ENCODE results near the gene NKD2. TPM values are rescaled to one million over a fixed set of nuclear protein-coding genes. Genes with fewer than 3 reads are reported as not detected.
"Not testable (repeated sequence)": the region's sequence is repeated elsewhere in the genome, so short reads cannot be mapped to it uniquely, and the experiment has no call there.

The NKD2 gene
- total RNA-seq, 5 donors from 2014 or later (not counting 1 experiment from before 2014, with no cell fraction given), result 0.18 to 0.23 TPM; not detected in 3

DNA sequence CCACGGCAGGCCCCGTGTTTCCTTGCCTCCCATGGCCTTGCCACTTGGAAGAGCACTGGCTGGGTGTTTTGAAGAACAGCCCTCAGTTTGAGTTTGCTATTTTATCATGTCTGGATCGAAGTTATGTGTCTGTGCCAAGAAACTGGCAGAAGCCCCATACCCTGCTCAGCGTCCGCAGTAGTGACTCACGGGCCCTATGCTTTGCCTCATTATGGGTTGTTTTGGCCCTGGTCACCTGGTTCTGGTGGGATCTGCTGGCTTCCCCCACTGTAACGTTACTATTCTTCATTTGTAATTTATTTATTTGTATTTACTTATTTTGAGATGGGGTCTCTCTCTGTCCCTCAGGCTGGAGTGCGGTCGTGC is 42.3 kb upstream of the NKD2 start:
- Mint-ChIP-seq H3K4me3 (no peak overlapping the region), H3K4me1 (peaks cover 23 to 38% (median 27%) of the 10 kb centered on the region in 3 donors), H3K9me3 (no peaks in the 10 kb centered on the region), H3K27me3 (peaks cover 44 to 58% of the 10 kb centered on the region in 2 donors), H3K27ac (no peak overlapping the region), H3K36me3 (no peaks in the 10 kb centered on the region)
- no peak for ATAC-seq (replicated peaks in 1 of 4)
- H3K36me3 ChIP-seq (ENCODE audit: control insufficient read depth in 2 of 2, extremely low read depth in 1 of 2, insufficient read depth in 1 of 2, low read length in 1 of 2), result no peaks in the 10 kb centered on the region
- no peaks in the 10 kb centered on the region for H3K9me3 ChIP-seq
- H3K27me3 ChIP-seq (replicated peaks in 1 of 2; ENCODE audit: control insufficient read depth in 2 of 2, extremely low read depth in 1 of 2, insufficient read depth in 2 of 2, low read length in 1 of 2), result peaks cover 2 to 69% of the 10 kb centered on the region in 2 experiments
- H3K27ac ChIP-seq (ENCODE audit: low read length), result no peak overlapping the region
- 89% methylated on average over 4 of the region's 9 CpGs for WGBS (ENCODE audit: insufficient coverage)
- no peak for DNase-seq
- ChIA-PET POLR2A (no interaction called here), CTCF (no interaction called here)
- H3K4me1 ChIP-seq (ENCODE audit: control insufficient read depth in 1 of 2, extremely low read depth in 1 of 2, insufficient read depth in 2 of 2, low read length in 2 of 2), result peaks cover 10 to 24% of the 10 kb centered on the region in 2 experiments
- no peak overlapping the region for H3K4me3 ChIP-seq (ENCODE audit: control insufficient read depth in 1 of 2, extremely low read depth in 1 of 2, low read length in 1 of 2)

DNA sequence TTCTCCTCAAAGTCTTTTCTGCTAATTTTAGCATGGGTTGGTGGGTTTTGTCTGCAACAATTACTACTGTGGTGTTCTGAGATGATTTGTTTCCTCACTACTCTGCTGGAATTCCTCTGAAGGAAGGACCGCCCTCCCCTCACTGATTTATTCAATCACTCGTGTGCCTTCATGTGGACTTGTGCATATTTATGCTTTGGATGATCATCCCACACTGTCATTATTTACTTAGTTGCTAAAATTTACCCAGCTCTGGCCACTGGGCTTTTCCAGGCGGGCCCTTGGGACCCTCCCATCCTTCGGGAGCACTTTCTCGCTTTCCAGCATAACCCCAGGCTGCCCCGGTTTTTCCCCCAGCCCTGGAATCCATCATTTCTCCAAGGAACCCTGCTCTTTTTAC is 41.7 kb upstream of the NKD2 start:
- POLR2A ChIA-PET, result interaction anchor here in 1 of 2 donors (0.7 kb wide), 1 partner anchor 339 kb away, joined by 3 read pairs; no protein-coding TSS in a partner anchor
- no peaks in the 10 kb centered on the region for H3K36me3 ChIP-seq (ENCODE audit: control insufficient read depth in 2 of 2, extremely low read depth in 1 of 2, insufficient read depth in 1 of 2, low read length in 1 of 2)
- peaks cover 10 to 24% of the 10 kb centered on the region in 2 experiments for H3K4me1 ChIP-seq (ENCODE audit: control insufficient read depth in 1 of 2, extremely low read depth in 1 of 2, insufficient read depth in 2 of 2, low read length in 2 of 2)
- no peak for ATAC-seq (replicated peaks in 1 of 4)
- Mint-ChIP-seq H3K27ac (no peak overlapping the region), H3K36me3 (no peaks in the 10 kb centered on the region), H3K27me3 (peaks cover 48 to 58% of the 10 kb centered on the region in 2 donors), H3K4me3 (no peak overlapping the region), H3K4me1 (peaks cover 23 to 38% (median 27%) of the 10 kb centered on the region in 3 donors), H3K9me3 (no peaks in the 10 kb centered on the region)
- no peaks in the 10 kb centered on the region for H3K9me3 ChIP-seq
- H3K4me3 ChIP-seq (ENCODE audit: control insufficient read depth in 1 of 2, extremely low read depth in 1 of 2, low read length in 1 of 2), result no peak overlapping the region
- H3K27ac ChIP-seq (ENCODE audit: low read length), result no peak overlapping the region
- H3K27me3 ChIP-seq (replicated peaks in 1 of 2; ENCODE audit: control insufficient read depth in 2 of 2, extremely low read depth in 1 of 2, insufficient read depth in 2 of 2, low read length in 1 of 2), result peaks cover 2 to 65% of the 10 kb centered on the region in 2 experiments
- 84% methylated on average over 6 of the region's 6 CpGs for WGBS (ENCODE audit: insufficient coverage)
- no peak for DNase-seq
- CTCF ChIA-PET, result no interaction called here

GRCh38 chr5:968881-969280 is 39.7 kb upstream of the NKD2 start:
- H3K27ac ChIP-seq (ENCODE audit: low read length), result no peak overlapping the region
- no peaks in the 10 kb centered on the region for H3K9me3 ChIP-seq
- H3K4me1 ChIP-seq (ENCODE audit: control insufficient read depth in 1 of 2, extremely low read depth in 1 of 2, insufficient read depth in 2 of 2, low read length in 2 of 2), result peaks cover 5 to 11% of the 10 kb centered on the region in 2 experiments
- H3K9me3 Mint-ChIP-seq, result no peaks in the 10 kb centered on the region
- peaks cover 13 to 30% (median 18%) of the 10 kb centered on the region in 3 donors for H3K4me1 Mint-ChIP-seq
- ChIA-PET POLR2A (no interaction called here), CTCF (no interaction called here)
- DNase-seq (no peak), ATAC-seq (replicated peaks in 1 of 4) (no peak)
- no peak overlapping the region for H3K4me3 ChIP-seq (ENCODE audit: control insufficient read depth in 1 of 2, extremely low read depth in 1 of 2, low read length in 1 of 2)
- 67% methylated on average over 5 of the region's 6 CpGs for WGBS (ENCODE audit: insufficient coverage)
- H3K36me3 ChIP-seq (ENCODE audit: control insufficient read depth in 2 of 2, extremely low read depth in 1 of 2, insufficient read depth in 1 of 2, low read length in 1 of 2), result no peaks in the 10 kb centered on the region
- peaks cover 2 to 47% of the 10 kb centered on the region in 2 experiments for H3K27me3 ChIP-seq (replicated peaks in 1 of 2; ENCODE audit: control insufficient read depth in 2 of 2, extremely low read depth in 1 of 2, insufficient read depth in 2 of 2, low read length in 1 of 2)
- no peaks in the 10 kb centered on the region for H3K36me3 Mint-ChIP-seq
- no peak overlapping the region for H3K27ac Mint-ChIP-seq
- H3K27me3 Mint-ChIP-seq, result peaks cover 55 to 56% of the 10 kb centered on the region in 2 donors
- H3K4me3 Mint-ChIP-seq, result peak overlapping the region in 1 of 3 donors; percentile 30

GRCh38 chr5:969408-969839 is 39.2 kb upstream of the NKD2 start:
- Mint-ChIP-seq H3K4me1 (peaks cover 8 to 24% (median 12%) of the 10 kb centered on the region in 3 donors), H3K9me3 (no peaks in the 10 kb centered on the region), H3K36me3 (no peaks in the 10 kb centered on the region), H3K27me3 (peaks cover 53 to 55% of the 10 kb centered on the region in 2 donors), H3K4me3 (peak overlapping the region in 1 of 3 donors; percentile 30), H3K27ac (no peak overlapping the region)
- Histone ChIP-seq H3K27me3 (replicated peaks in 1 of 2; ENCODE audit: control insufficient read depth in 2 of 2, extremely low read depth in 1 of 2, insufficient read depth in 2 of 2, low read length in 1 of 2) (peaks cover 2 to 42% of the 10 kb centered on the region in 2 experiments), H3K4me3 (ENCODE audit: control insufficient read depth in 1 of 2, extremely low read depth in 1 of 2, low read length in 1 of 2) (peak overlapping the region in 1 of 2 donors; percentile 29), H3K27ac (ENCODE audit: low read length) (no peak overlapping the region), H3K9me3 (no peaks in the 10 kb centered on the region), H3K4me1 (ENCODE audit: control insufficient read depth in 1 of 2, extremely low read depth in 1 of 2, insufficient read depth in 2 of 2, low read length in 2 of 2) (peaks cover 3 to 6% of the 10 kb centered on the region in 2 experiments), H3K36me3 (ENCODE audit: control insufficient read depth in 2 of 2, extremely low read depth in 1 of 2, insufficient read depth in 1 of 2, low read length in 1 of 2) (no peaks in the 10 kb centered on the region)
- WGBS (ENCODE audit: insufficient coverage), result 8% methylated on average over 10 of the region's 14 CpGs
- DNase-seq (peak in 2 of 35 experiments; percentile 10 to 21), ATAC-seq (replicated peaks in 1 of 4) (peak in 1 of 4 experiments; percentile 79)
- CTCF ChIA-PET, result interaction anchor here in 1 of 2 donors (0.5 kb wide), 1 partner anchor 679 kb away, joined by 5 read pairs; no protein-coding TSS in a partner anchor
- POLR2A ChIA-PET, result no interaction called here

DNA sequence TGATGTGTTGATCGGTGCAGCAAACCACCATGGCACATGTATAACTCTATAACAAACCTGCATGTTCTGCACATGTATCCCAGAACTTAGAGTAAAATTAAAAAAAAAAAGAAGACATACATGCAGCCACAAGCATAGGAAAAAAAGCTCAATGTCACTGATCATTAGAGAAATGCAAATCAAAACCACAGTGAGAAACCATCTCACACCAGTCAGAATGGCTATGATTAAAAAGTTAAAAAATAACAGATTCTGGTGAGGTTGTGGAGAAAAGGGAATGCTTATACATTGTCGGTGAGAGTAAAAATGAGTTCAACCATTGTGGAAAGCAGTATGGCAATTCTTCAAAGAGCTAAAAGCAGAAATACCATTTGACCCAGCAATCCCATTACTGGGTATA is 36.0 kb upstream of the NKD2 start:
- H3K9me3 ChIP-seq; H3K9me3 Mint-ChIP-seq; POLR2A ChIA-PET; H3K4me3 Mint-ChIP-seq; H3K27ac ChIP-seq (ENCODE audit: low read length); ATAC-seq (replicated peaks in 1 of 4); H3K36me3 ChIP-seq (ENCODE audit: control insufficient read depth in 2 of 2, extremely low read depth in 1 of 2, insufficient read depth in 1 of 2, low read length in 1 of 2); CTCF ChIA-PET; H3K27ac Mint-ChIP-seq; DNase-seq; H3K4me1 ChIP-seq (ENCODE audit: control insufficient read depth in 1 of 2, extremely low read depth in 1 of 2, insufficient read depth in 2 of 2, low read length in 2 of 2); H3K36me3 Mint-ChIP-seq; H3K4me3 ChIP-seq (ENCODE audit: control insufficient read depth in 1 of 2, extremely low read depth in 1 of 2, low read length in 1 of 2): not testable (repeated sequence)
- peaks cover 2 to 18% of the 10 kb centered on the region in 2 experiments for H3K27me3 ChIP-seq (replicated peaks in 1 of 2; ENCODE audit: control insufficient read depth in 2 of 2, extremely low read depth in 1 of 2, insufficient read depth in 2 of 2, low read length in 1 of 2)
- Mint-ChIP-seq H3K4me1 (peaks cover 5 to 18% (median 9%) of the 10 kb centered on the region in 3 donors), H3K27me3 (peaks cover 30 to 34% of the 10 kb centered on the region in 2 donors)
- no CpG with 5 or more reads among the region's 2 CpGs for WGBS (ENCODE audit: insufficient coverage)

DNA sequence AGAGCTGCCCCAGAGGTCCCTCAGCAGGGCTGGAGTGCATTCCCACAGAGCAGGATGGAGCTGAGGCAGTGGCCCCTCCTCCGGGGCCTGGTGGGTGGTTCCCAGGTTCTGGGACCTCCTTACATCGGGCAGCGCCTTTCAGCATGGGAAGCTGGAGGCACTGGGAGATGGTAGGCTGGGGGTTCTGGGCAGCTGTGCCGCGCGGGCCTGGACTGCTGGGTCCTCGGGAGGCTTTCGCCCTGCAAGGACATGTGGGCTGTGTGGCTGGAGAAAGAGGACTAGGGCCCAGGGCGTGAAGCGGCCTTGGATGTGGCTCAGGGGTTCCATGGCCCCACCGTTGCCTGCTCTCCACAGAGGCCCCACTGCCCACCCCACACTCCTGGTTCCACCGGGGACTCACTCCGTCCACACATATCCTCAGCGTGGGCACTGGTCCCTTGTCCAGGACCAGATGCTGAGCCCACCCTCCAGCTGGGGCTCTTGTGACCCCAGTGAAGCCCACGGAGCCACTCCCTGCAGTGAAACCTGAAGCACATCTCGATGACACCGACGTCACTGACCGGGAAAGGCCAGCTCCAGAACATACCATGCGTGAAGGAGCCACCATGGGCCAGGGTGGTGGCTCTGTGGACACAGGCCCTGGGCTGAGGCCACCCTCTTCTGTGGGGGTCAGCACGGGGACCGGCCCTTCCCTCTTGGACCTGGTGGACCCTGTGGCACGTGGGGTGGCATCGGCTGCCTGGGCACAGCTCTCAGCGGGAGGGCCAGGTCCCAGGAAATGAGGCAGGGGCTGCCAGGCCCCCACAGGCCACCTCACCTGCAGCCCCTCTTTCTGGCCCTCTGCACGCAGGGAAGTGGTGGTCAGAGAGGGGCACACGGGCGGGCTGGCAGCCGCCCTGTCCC is 31.5 kb upstream of the NKD2 start:
- CTCF ChIA-PET, result no interaction called here
- 86% methylated on average over 24 of the region's 29 CpGs for WGBS (ENCODE audit: insufficient coverage)
- peaks cover 7 to 9% of the 10 kb centered on the region in 2 donors for H3K27me3 Mint-ChIP-seq

More for the DNA sequence above, 31.5 kb upstream of the NKD2 start:
- no peaks in the 10 kb centered on the region for H3K4me1 Mint-ChIP-seq
- no peaks in the 10 kb centered on the region for H3K9me3 Mint-ChIP-seq
- H3K27ac Mint-ChIP-seq, result no peak overlapping the region
- no peaks in the 10 kb centered on the region for H3K4me1 ChIP-seq (ENCODE audit: control insufficient read depth in 1 of 2, extremely low read depth in 1 of 2, insufficient read depth in 2 of 2, low read length in 2 of 2)
- ATAC-seq (replicated peaks in 1 of 4) (no peak), DNase-seq (no peak)
- peaks cover 0 to 10% of the 10 kb centered on the region in 2 experiments for H3K27me3 ChIP-seq (replicated peaks in 1 of 2; ENCODE audit: control insufficient read depth in 2 of 2, extremely low read depth in 1 of 2, insufficient read depth in 2 of 2, low read length in 1 of 2)
- H3K27ac ChIP-seq (ENCODE audit: low read length), result no peak overlapping the region
- POLR2A ChIA-PET, result no interaction called here
- H3K9me3 ChIP-seq, result no peaks in the 10 kb centered on the region
- H3K4me3 Mint-ChIP-seq, result no peak overlapping the region
- H3K36me3 ChIP-seq (ENCODE audit: control insufficient read depth in 2 of 2, extremely low read depth in 1 of 2, insufficient read depth in 1 of 2, low read length in 1 of 2), result no peaks in the 10 kb centered on the region
- no peak overlapping the region for H3K4me3 ChIP-seq (ENCODE audit: control insufficient read depth in 1 of 2, extremely low read depth in 1 of 2, low read length in 1 of 2)
- no peaks in the 10 kb centered on the region for H3K36me3 Mint-ChIP-seq

Measured in T-cell (primary cell).